ENCODE results near the gene TPP2. TPM values are rescaled to one million over a fixed set of nuclear protein-coding genes. Genes with fewer than 3 reads are reported as not detected.
A peak's percentile ranks its signal among the peaks of the same experiment; 100 is the strongest.

Gene TPP2
- total RNA-seq, 4 donors from 2014 or later: 19.9 to 39.9 (median 25.1) TPM

DNA sequence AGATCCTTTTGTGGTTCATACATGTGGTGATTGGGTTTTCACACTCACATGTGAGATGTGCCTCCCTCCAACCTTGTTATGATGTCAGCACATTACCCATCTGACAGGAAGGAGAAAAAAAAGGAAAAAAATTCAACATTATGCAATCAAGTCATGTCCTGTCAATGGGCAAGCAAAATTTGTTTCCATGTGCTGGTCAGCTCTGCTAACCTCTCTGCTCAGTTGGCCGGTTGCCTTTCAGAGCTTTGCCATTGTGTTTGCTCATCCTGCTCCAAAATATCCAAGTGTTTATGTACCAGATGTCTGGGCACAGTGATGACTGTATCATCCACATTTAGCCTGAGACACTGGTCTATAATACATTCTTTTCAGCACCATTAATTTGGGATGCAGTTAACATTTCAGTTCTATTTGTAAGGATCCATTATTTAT lies 125.0 kb downstream of the TPP2 start:
- H3K9me3 ChIP-seq: no peaks in the 10 kb centered on the region
- H3K4me1 ChIP-seq: no peaks in the 10 kb centered on the region
- H3K27ac ChIP-seq: no peak overlapping the region
- no peak overlapping the region for H3K4me3 ChIP-seq
- peaks cover 0 to 4% (median 0%) of the 10 kb centered on the region in 4 donors for H3K27me3 ChIP-seq
- intact Hi-C loops (cut with DNase I): loop anchor here (10.0 kb wide), 2 partner anchors 123 to 137 kb away; partner anchors contain the start of gene ERCC5
- no peaks in the 10 kb centered on the region for H3K36me3 ChIP-seq
- TF ChIP-seq, protein P1, sequence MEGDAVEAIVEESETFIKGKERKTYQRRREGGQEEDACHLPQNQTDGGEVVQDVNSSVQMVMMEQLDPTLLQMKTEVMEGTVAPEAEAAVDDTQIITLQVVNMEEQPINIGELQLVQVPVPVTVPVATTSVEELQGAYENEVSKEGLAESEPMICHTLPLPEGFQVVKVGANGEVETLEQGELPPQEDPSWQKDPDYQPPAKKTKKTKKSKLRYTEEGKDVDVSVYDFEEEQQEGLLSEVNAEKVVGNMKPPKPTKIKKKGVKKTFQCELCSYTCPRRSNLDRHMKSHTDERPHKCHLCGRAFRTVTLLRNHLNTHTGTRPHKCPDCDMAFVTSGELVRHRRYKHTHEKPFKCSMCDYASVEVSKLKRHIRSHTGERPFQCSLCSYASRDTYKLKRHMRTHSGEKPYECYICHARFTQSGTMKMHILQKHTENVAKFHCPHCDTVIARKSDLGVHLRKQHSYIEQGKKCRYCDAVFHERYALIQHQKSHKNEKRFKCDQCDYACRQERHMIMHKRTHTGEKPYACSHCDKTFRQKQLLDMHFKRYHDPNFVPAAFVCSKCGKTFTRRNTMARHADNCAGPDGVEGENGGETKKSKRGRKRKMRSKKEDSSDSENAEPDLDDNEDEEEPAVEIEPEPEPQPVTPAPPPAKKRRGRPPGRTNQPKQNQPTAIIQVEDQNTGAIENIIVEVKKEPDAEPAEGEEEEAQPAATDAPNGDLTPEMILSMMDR (IDR thresholded peaks at IDR 0.05): no peak
- TF ChIP-seq POLR2A (IDR thresholded peaks at IDR 0.05): no peak
- no peak for DNase-seq
- WGBS, 2 donors: 43 to 60% methylated on average over 1 of the region's 1 CpG

DNA sequence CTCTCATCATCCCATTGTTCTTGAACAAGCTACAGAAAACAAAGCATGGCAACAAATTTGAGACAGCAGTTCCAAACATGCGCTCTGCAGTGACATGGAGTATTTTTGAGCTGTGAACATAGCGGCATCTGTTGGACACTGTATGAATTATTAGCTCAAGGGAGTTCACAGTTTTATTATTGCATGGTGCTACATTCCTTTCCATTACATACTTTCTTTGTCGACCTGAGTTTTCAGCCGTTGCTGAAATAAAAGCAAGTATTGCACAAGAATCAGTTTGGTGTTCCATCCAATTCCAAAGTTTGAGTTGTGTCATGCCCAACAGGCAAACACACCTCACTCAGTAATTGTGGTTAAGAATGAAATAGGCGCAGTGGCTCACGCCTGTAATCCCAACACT lies 128.1 kb downstream of the TPP2 start:
- H3K27me3 ChIP-seq: peaks cover 0 to 4% (median 0%) of the 10 kb centered on the region in 4 donors
- H3K9me3 ChIP-seq: no peaks in the 10 kb centered on the region
- H3K27ac ChIP-seq: no peak overlapping the region
- intact Hi-C loops (cut with DNase I): loop anchor here (10.0 kb wide), 2 partner anchors 120 to 140 kb away; partner anchors contain the start of gene ERCC5
- H3K36me3 ChIP-seq: no peaks in the 10 kb centered on the region
- no peak overlapping the region for H3K4me3 ChIP-seq
- 49 to 51% methylated on average over 6 of the region's 6 CpGs for WGBS, 2 donors
- peaks cover 0 to 9% (median 0%) of the 10 kb centered on the region in 3 donors for H3K4me1 ChIP-seq
- DNase-seq: no peak
- TF ChIP-seq, protein P1 (IDR thresholded peaks at IDR 0.05): peak in 5 of 6 experiments; percentile 33 to 75 (median 48)
- no peak for TF ChIP-seq POLR2A (IDR thresholded peaks at IDR 0.05)

DNA sequence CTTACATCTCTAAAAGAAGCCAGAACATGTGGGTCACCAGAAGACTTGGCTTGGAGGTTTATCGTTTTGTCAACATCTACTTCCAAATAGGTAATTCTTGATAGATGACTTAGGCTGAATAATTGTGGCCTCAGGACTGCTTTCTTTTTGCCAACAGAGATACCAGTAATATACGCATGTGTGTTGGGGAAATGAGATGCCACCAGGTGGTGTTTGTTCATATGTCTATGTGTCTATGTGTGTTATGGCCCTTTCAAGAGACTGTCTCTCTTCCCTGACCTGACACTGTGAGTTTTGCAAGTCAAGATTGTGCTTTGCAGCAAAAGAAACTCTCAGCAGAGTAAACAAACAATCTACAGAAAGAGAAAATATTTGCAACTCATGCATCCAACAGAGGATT lies 129.6 kb downstream of the TPP2 start:
- no peak overlapping the region for H3K27ac ChIP-seq
- peaks cover 0 to 13% (median 0%) of the 10 kb centered on the region in 3 donors for H3K4me1 ChIP-seq
- WGBS, 2 donors: 43 to 47% methylated on average over 2 of the region's 2 CpGs
- no peak for TF ChIP-seq POLR2A (IDR thresholded peaks at IDR 0.05)
- TF ChIP-seq, protein P1 (IDR thresholded peaks at IDR 0.05): no peak
- no peaks in the 10 kb centered on the region for H3K9me3 ChIP-seq
- H3K4me3 ChIP-seq: no peak overlapping the region
- H3K27me3 ChIP-seq: peaks cover 0 to 4% (median 0%) of the 10 kb centered on the region in 4 donors
- DNase-seq: no peak
- intact Hi-C loops (cut with DNase I): loop anchor here (10.0 kb wide), 2 partner anchors 118 to 142 kb away; partner anchors contain the start of gene ERCC5
- no peaks in the 10 kb centered on the region for H3K36me3 ChIP-seq

Other genes starting within 250 kb of the TPP2 start
- gene FGF14, start 194.9 kb upstream of the TPP2 start, total RNA-seq: 1 to 10 TPM in 2 of 4 donors, under 1 TPM in 2; 0.11 to 4.2 (median 1.0) TPM
- gene METTL21C, start 98.1 kb downstream of the TPP2 start, total RNA-seq: not detected
- 10 to 100 TPM in 3 of 4 donors, 1 to 10 TPM in 1; 6.6 to 20.9 (median 12.4) TPM for gene TEX30, start 176.8 kb downstream of the TPP2 start, total RNA-seq
- 1 to 10 TPM in 2 of 4 donors, under 1 TPM in 2; 0.50 to 3.2 (median 1.8) TPM for gene POGLUT2, start 202.0 kb downstream of the TPP2 start, total RNA-seq
- gene BIVM, start 202.1 kb downstream of the TPP2 start, total RNA-seq: 10 to 100 TPM in 2 of 4 donors, 1 to 10 TPM in 2; 6.4 to 17.5 (median 9.8) TPM
- 10 to 100 TPM; 34.9 to 70.1 (median 48.3) TPM for gene ERCC5, start 249.0 kb downstream of the TPP2 start, total RNA-seq

Data from esophagus squamous epithelium (tissue), 5 donors.